LNCAP (cell line): ENCODE results near the gene SLC20A1.

Experiments used
- TF ChIP-seq, protein P1 (sequence below): fragments of 450-650 bp; IDR thresholded peaks from 2 replicates; pipeline ENCODE4 v1.5.1; 2017; ENCODE audit warnings: mild to moderate bottlenecking

Gene SLC20A1

DNA sequence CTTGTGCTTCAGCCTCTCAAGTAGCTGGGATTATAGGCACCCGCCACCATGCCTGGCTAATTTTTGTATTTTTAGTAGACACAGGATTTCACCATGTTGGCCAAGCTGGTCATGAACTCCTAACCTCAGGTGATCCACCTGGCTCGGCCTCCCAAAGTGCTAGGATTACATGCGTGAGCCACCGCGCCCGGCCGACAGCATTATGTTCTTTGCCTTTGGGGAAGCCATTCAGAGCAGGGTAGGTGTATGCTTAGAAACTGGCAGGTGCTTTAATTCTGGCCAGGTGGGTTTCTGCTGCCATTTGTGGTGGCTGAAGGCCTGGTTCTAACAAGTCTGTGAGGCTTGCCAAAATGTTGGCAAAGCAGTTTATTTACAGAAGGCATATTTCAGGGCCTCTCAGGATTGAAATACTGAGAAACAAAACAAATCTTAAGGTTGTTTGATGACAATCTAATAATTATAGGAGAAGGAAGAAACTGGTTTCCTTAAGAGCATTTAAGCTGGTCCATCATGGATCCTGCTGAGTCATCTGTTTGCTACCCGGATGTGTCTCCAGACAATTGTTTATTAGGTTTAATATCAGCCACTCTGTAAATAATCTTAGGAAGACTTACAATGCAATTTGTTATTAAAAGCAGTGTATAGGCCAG, 16.0 kb downstream of the SLC20A1 start:
- TF ChIP-seq, protein P1, sequence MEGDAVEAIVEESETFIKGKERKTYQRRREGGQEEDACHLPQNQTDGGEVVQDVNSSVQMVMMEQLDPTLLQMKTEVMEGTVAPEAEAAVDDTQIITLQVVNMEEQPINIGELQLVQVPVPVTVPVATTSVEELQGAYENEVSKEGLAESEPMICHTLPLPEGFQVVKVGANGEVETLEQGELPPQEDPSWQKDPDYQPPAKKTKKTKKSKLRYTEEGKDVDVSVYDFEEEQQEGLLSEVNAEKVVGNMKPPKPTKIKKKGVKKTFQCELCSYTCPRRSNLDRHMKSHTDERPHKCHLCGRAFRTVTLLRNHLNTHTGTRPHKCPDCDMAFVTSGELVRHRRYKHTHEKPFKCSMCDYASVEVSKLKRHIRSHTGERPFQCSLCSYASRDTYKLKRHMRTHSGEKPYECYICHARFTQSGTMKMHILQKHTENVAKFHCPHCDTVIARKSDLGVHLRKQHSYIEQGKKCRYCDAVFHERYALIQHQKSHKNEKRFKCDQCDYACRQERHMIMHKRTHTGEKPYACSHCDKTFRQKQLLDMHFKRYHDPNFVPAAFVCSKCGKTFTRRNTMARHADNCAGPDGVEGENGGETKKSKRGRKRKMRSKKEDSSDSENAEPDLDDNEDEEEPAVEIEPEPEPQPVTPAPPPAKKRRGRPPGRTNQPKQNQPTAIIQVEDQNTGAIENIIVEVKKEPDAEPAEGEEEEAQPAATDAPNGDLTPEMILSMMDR = no peak

DNA sequence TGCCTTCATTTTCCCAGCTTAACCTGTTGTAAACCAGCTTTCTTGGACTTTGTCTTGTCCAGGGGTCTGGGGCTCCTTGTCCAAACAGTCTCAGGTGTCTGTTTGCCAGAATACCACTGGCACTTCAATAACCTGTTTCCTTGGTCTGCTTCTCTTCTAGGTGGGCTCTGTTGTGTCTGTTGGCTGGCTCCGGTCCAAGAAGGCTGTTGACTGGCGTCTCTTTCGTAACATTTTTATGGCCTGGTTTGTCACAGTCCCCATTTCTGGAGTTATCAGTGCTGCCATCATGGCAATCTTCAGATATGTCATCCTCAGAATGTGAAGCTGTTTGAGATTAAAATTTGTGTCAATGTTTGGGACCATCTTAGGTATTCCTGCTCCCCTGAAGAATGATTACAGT, 17.0 kb downstream of the SLC20A1 start:
- TF ChIP-seq, protein P1 = no peak

DNA sequence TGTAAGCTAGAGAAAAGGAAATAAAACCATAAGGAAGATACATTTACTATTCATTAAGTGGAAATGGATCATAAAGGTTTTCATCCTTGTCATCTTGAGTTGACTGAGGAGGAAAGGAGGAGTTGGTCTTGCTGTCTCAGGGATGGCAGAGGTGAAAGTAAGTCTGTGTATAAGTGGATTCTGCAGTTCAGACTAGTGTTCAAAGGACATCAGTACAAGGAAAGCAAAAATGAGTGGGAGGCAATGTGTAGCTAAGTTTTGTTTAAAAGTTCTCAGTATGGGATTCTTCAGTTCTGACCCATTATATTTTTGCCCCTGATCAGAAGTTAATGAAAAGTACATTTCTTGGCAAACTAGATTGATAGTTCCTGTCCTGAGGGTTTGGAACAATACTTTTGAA, 18.9 kb downstream of the SLC20A1 start:
- TF ChIP-seq, protein P1 = no peak

DNA sequence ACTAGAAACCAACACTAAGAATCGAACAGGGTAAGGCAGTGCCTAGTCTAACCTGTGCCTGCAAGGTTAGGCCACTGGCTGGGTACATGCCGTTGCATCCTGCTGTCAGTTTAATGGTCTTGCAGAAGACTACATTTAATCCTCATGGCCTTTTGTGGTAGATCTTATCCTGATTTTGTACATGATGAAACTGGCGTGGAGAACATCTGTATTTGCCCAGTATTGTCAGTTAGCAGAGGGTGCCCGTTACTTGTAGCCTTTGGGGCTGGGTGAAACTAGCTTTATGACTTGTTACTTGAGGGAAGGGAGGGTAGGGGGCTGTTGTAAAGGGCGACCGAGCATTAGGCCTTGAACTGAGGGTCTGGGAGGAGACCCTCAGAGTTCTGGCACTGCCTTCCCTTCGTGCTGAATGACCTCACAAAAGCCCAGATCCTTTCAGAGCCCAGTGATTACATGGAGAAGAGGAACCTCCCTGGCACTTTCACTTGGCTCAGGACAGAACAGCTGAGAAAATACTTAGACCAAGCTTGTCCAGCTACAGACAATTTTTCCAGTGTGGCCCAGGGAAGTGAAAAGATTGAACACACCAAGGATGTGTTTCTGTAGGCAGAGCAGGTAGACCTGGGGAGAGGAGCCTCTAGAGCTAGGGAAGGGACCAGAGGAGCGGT, 19.5 kb downstream of the SLC20A1 start:
- TF ChIP-seq, protein P1 = no peak

DNA sequence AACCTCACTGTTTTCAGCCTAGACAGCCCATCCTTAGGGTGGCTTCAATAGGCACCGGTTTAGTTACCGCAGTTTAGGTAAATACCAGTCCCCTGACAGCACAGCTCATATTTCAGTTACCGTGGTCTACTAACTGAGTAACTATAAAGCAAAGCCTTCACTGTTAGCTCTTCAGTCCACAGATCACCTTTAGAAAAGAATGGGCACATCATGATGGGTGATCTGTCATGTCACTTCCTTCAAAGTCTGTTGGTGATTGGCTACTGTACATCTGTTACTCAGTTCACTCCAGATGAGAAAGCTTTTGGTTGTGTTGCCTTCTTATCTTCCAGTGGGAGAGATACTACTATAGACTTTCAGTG, 21.0 kb downstream of the SLC20A1 start:
- TF ChIP-seq, protein P1 = no peak

DNA sequence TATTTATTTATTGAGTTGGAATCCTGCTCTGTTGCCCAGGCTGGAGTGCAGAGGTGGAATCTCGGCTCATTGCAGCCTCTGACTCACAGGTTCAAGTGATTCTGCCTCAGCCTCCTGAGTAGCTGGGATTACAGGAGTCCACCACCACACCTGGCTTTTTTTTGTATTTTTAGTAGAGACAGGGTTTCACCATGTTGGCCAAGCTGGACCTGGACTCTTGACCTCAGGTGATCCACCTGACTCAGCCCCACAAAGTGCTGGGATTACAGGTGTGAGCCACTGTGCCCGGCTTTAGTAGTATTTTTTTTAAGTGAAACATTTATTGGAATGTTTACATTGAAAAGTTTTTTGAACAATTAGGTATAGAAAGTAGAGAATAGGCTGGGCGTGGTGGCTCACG, 23.9 kb downstream of the SLC20A1 start:
- TF ChIP-seq, protein P1 = no peak

DNA sequence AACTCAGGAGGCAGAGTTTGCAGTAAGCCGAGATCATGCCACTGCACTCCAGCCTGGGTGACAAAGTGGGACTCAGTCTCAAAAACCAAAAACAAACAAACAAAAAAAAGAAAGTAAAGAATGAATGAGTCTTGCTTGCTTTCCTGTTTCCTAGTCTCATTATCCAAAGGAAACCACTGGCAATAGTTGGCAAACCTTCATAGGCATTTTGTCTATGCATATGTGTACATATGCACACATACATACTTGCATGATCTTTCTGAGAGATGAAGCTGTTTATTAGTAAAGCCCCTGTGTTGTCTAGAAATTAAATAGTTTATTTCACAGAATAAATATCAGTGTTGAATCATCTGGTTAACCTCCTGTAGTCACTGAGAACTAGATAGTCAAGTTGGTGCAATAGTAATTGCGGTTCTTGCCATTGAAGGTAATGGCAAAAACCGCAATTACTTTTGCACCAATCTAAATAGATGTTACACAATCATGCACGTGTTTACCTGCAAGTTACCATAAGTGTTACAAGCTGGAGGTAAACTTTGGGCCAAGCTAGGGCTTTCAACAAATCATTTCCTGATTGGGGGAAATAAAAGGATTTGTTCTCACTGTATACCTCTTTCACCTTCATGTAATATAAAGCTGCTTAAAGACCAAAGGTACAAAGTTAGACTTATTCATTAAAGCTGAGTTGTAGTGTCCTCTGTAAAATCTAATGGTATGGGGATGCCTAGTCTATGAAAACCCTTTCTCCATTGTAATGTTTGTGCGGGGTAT, 24.7 kb downstream of the SLC20A1 start:
- TF ChIP-seq, protein P1 = no peak
